ENCODE results near the gene ANTXR1. TPM values are rescaled to one million over a fixed set of nuclear protein-coding genes. Genes with fewer than 3 reads are reported as not detected.
A peak's percentile ranks its signal among the peaks of the same experiment; 100 is the strongest.

The ANTXR1 gene
- polyA plus RNA-seq, 1 of the 3 experiments (the other 2 are of a cell fraction): 114 TPM

GRCh38 chr2:69163109-69163508, 150.1 kb downstream of the ANTXR1 start (continued):
- TF ChIP-seq REST (IDR thresholded peaks at IDR 0.05; ENCODE audit: low read depth, low read length) (no peak), TEAD4 (IDR thresholded peaks at IDR 0.05; ENCODE audit: borderline replicate concordance, insufficient read depth) (peak; percentile 88), TAF1 (IDR thresholded peaks at IDR 0.05; ENCODE audit: borderline replicate concordance, low read depth, low read length) (no peak), JUND (IDR thresholded peaks at IDR 0.05) (peak; percentile 92), MEF2A (IDR thresholded peaks at IDR 0.05; ENCODE audit: borderline replicate concordance, low read depth) (peak; percentile 99), PBX3 (IDR thresholded peaks at IDR 0.05) (peak; percentile 77), GABPA (IDR thresholded peaks at IDR 0.05; ENCODE audit: low read depth) (peak; percentile 36), RAD21 (IDR thresholded peaks at IDR 0.05; ENCODE audit: low read length) (no peak), SIN3A (IDR thresholded peaks at IDR 0.05; ENCODE audit: borderline replicate concordance, low read depth, low read length) (peak; percentile 32; the same call in 1 of the 2 replicates)

GRCh38 chr2:69163556-69163955, 150.6 kb downstream of the ANTXR1 start:
- POLR2A ChIA-PET: no interaction called here
- Histone ChIP-seq H4K20me1 (ENCODE audit: insufficient read depth) (no peaks in the 10 kb centered on the region), H3K9ac (peak overlapping the region; percentile 66), H3K27ac (ENCODE audit: low read depth in 2 of 2, low read length in 1 of 2) (peak overlapping the region; percentile 97 to 98), H2AFZ (ENCODE audit: low read depth) (no peak overlapping the region), H3K9me3 (no peaks in the 10 kb centered on the region), H3K27me3 (ENCODE audit: insufficient read depth) (no peaks in the 10 kb centered on the region), H3K4me2 (peak overlapping the region; percentile 43), H3K36me3 (replicated peaks in 1 of 2; ENCODE audit: control insufficient read depth in 1 of 2, insufficient read depth in 2 of 2, low read length in 1 of 2) (peaks cover 27 to 44% of the 10 kb centered on the region in 2 experiments), H3F3A (replicated peaks; ENCODE audit: insufficient read depth) (peaks cover 43% of the 10 kb centered on the region), H3K4me3 (ENCODE audit: low read depth in 2 of 2, low read length in 1 of 2) (peak overlapping the region in 1 of 2 experiments; percentile 4; a peak in 1 of 4 replicates), H3K79me2 (ENCODE audit: insufficient read depth) (peaks cover 11% of the 10 kb centered on the region; the same call in 1 of the 2 replicates), H3K9me2 (no peaks in the 10 kb centered on the region), H3K4me1 (ENCODE audit: control insufficient read depth in 1 of 2, insufficient read depth in 2 of 2, low read depth in 1 of 2, low read length in 1 of 2) (peaks cover 33 to 62% of the 10 kb centered on the region in 2 experiments)
- CTCF ChIA-PET: interaction anchor here (0.7 to 5.9 kb wide), 3 partner anchors 10 to 143 kb away, joined by 3 to 27 read pairs (median 3); no protein-coding TSS in a partner anchor
- DNase-seq: no peak
- WGBS (ENCODE audit: low lambda C conversion rate): 97% methylated on average over 7 of the region's 7 CpGs
- TF ChIP-seq EZH2phosphoT487 (IDR thresholded peaks at IDR 0.05; ENCODE audit: borderline replicate concordance, low read depth): no peak
- no peak for TF ChIP-seq JUND (IDR thresholded peaks at IDR 0.05)
- no peak for TF ChIP-seq ELF1 (IDR thresholded peaks at IDR 0.05)
- no peak for TF ChIP-seq SIN3A (IDR thresholded peaks at IDR 0.05; ENCODE audit: borderline replicate concordance, low read depth, low read length)
- no peak for TF ChIP-seq EP300 (IDR thresholded peaks at IDR 0.05; ENCODE audit: borderline replicate concordance in 1 of 2, low read depth in 1 of 2, low read length in 1 of 2)
- no peak for TF ChIP-seq ZBTB33 (IDR thresholded peaks at IDR 0.05; ENCODE audit: borderline replicate concordance, low read depth)
- no peak for TF ChIP-seq GABPA (IDR thresholded peaks at IDR 0.05; ENCODE audit: low read depth)
- TF ChIP-seq USF1 (IDR thresholded peaks at IDR 0.05; ENCODE audit: borderline replicate concordance, low read depth): no peak
- TF ChIP-seq FOXM1 (IDR thresholded peaks at IDR 0.05; ENCODE audit: low read depth): no peak
- TF ChIP-seq REST (IDR thresholded peaks at IDR 0.05; ENCODE audit: low read depth, low read length): no peak
- no peak for TF ChIP-seq TCF12 (IDR thresholded peaks at IDR 0.05)
- no peak for TF ChIP-seq NFIC (IDR thresholded peaks at IDR 0.05; ENCODE audit: borderline replicate concordance)
- TF ChIP-seq FOSL2 (IDR thresholded peaks at IDR 0.05; ENCODE audit: borderline replicate concordance, low read depth): no peak
- no peak for TF ChIP-seq CHD2 (IDR thresholded peaks at IDR 0.05; ENCODE audit: low read length, partially characterized antibody)
- TF ChIP-seq GATA2 (CRISPR knock-in tag; IDR thresholded peaks at IDR 0.05): no peak
- TF ChIP-seq FOXJ3 (CRISPR knock-in tag; IDR thresholded peaks at IDR 0.05): no peak

All from SK-N-SH (cell line).